ENCODE measurements around the gene CPNE5.

Gene CPNE5

DNA sequence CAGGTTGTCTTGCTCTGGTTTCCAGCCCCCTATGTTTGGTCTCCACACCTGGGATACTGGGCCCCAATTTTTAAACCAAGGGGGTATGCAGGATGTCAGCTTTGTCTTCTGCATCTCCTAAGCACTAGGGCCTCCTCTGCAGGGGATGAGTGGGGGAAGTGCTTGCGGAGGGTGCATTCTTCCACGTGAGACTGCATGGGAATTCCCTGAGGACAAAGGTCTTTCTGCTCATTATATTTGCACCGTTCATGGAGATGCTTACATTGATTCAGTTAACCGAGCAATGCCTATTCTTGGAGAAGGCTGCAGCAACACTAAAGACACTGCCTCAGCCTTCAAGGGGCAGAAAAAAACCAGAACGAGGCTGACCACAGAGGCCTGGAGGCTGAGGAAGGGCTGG is 96.2 kb downstream of the CPNE5 start:
- no peak for DNase-seq
- Histone ChIP-seq H3K9me3 (ENCODE audit: control extremely low read depth in 1 of 5, control insufficient read depth in 4 of 5, insufficient read depth in 2 of 5, low read depth in 1 of 5, low read length in 4 of 5) (no peaks in the 10 kb centered on the region), H3K4me1 (ENCODE audit: control extremely low read depth in 1 of 4, control insufficient read depth in 4 of 4, insufficient read depth in 4 of 4, low read length in 3 of 4) (peaks cover 0 to 3% (median 0%) of the 10 kb centered on the region in 4 experiments), H3K27ac (ENCODE audit: insufficient read depth in 1 of 2, low read depth in 1 of 2, low read length in 2 of 2, poor library complexity in 1 of 2, severe bottlenecking in 2 of 2) (no peak overlapping the region), H3K36me3 (ENCODE audit: control insufficient read depth in 4 of 4, insufficient read depth in 4 of 4, low read length in 3 of 4) (no peaks in the 10 kb centered on the region), H3K4me3 (ENCODE audit: control insufficient read depth in 1 of 7, extremely low read depth in 1 of 7, insufficient read depth in 4 of 7, low read depth in 2 of 7, low read length in 6 of 7) (no peak overlapping the region), H3K27me3 (replicated peaks in 2 of 5; ENCODE audit: control insufficient read depth in 4 of 5, insufficient read depth in 5 of 5, low read length in 4 of 5) (no peaks in the 10 kb centered on the region)
- ChIA-PET CTCF (no interaction called here), POLR2A (no interaction called here)
- 100% methylated on average over 5 of the region's 5 CpGs for WGBS (ENCODE audit: insufficient coverage)

DNA sequence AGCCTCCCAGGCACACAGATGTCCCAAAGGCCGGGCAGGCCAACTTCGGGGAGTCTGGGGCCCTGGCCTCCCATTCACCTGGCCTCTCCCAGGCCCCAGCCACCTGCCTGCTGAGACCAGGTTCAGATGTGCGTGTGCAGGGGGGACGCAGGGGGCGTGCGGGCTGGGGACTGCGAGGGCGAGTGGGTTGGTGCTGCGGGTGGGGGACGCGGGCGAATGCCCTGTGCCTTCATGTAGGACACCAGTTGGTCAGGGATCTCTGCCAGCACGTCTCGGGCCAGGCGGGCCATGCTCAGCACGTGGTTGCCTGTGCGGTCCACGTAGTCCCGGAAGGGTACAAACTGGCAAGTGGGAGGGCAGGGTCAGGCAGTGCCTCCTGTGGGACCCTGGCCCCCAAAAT is 97.1 kb downstream of the CPNE5 start:
- CTCF ChIA-PET: no interaction called here
- no peak for DNase-seq
- POLR2A ChIA-PET: no interaction called here

GRCh38 chr6:36740818-36741179 is 98.4 kb downstream of the CPNE5 start:
- Histone ChIP-seq H3K4me1 (ENCODE audit: control extremely low read depth in 1 of 4, control insufficient read depth in 4 of 4, insufficient read depth in 4 of 4, low read length in 3 of 4) (peaks cover 0 to 3% (median 0%) of the 10 kb centered on the region in 4 experiments), H3K27me3 (replicated peaks in 2 of 5; ENCODE audit: control insufficient read depth in 4 of 5, insufficient read depth in 5 of 5, low read length in 4 of 5) (no peaks in the 10 kb centered on the region), H3K27ac (ENCODE audit: insufficient read depth in 1 of 2, low read depth in 1 of 2, low read length in 2 of 2, poor library complexity in 1 of 2, severe bottlenecking in 2 of 2) (no peak overlapping the region), H3K9me3 (ENCODE audit: control extremely low read depth in 1 of 5, control insufficient read depth in 4 of 5, insufficient read depth in 2 of 5, low read depth in 1 of 5, low read length in 4 of 5) (no peaks in the 10 kb centered on the region), H3K36me3 (ENCODE audit: control insufficient read depth in 4 of 4, insufficient read depth in 4 of 4, low read length in 3 of 4) (no peaks in the 10 kb centered on the region), H3K4me3 (ENCODE audit: control insufficient read depth in 1 of 7, extremely low read depth in 1 of 7, insufficient read depth in 4 of 7, low read depth in 2 of 7, low read length in 6 of 7) (no peak overlapping the region)
- DNase-seq: no peak
- ChIA-PET CTCF (no interaction called here), POLR2A (no interaction called here)
- WGBS (ENCODE audit: insufficient coverage): 98% methylated on average over 8 of the region's 11 CpGs

More for the DNA sequence above, 97.1 kb downstream of the CPNE5 start:
- Histone ChIP-seq H3K27me3 (replicated peaks in 2 of 5; ENCODE audit: control insufficient read depth in 4 of 5, insufficient read depth in 5 of 5, low read length in 4 of 5) (no peaks in the 10 kb centered on the region), H3K4me1 (ENCODE audit: control extremely low read depth in 1 of 4, control insufficient read depth in 4 of 4, insufficient read depth in 4 of 4, low read length in 3 of 4) (peaks cover 0 to 3% (median 0%) of the 10 kb centered on the region in 4 experiments), H3K9me3 (ENCODE audit: control extremely low read depth in 1 of 5, control insufficient read depth in 4 of 5, insufficient read depth in 2 of 5, low read depth in 1 of 5, low read length in 4 of 5) (no peaks in the 10 kb centered on the region), H3K27ac (ENCODE audit: insufficient read depth in 1 of 2, low read depth in 1 of 2, low read length in 2 of 2, poor library complexity in 1 of 2, severe bottlenecking in 2 of 2) (no peak overlapping the region), H3K4me3 (ENCODE audit: control insufficient read depth in 1 of 7, extremely low read depth in 1 of 7, insufficient read depth in 4 of 7, low read depth in 2 of 7, low read length in 6 of 7) (no peak overlapping the region), H3K36me3 (ENCODE audit: control insufficient read depth in 4 of 4, insufficient read depth in 4 of 4, low read length in 3 of 4) (no peaks in the 10 kb centered on the region)
- WGBS (ENCODE audit: insufficient coverage): 97% methylated on average over 19 of the region's 19 CpGs

DNA sequence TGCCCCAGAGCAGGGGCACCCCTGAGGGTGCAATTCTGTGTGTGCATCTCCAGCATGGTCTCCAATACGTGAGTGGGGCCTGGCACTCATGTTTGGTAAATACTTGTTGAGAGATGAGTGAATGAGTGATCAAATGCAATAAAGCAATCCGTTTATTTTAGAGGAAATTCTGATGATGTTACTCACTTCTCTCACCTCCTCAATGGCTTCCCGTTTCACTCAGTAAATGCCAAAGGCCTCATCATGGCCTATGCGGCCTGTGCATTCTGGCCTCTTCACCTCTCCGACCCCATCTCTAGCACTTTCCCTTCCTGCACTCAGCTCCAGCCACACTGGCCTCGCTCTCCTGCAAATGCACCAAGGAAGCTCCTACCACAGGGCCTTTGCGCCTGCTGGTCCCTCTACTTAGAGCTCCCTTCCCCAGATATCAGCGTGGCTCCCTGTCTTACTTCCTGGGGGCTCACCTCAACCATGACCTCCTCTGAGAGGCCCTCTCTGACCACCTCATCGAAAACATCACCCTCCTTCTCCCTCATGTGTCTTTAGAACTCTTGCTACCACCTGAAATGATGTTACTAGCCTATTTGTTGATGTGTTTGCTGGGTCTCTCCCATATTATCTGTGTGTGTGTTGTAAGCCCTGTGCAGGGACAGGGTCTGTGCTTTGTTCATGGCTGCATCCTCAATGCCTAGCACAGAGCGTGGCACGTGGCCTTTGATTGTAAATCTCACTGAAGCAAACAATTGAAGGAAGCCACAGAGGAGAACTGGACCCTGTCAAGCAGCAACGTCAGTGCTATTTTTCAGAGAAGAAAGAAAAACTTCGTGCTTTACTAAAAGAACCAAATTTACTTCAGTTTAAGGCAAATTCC is 99.1 kb downstream of the CPNE5 start:
- Histone ChIP-seq H3K27me3 (replicated peaks in 2 of 5; ENCODE audit: control insufficient read depth in 4 of 5, insufficient read depth in 5 of 5, low read length in 4 of 5) (no peaks in the 10 kb centered on the region), H3K9me3 (ENCODE audit: control extremely low read depth in 1 of 5, control insufficient read depth in 4 of 5, insufficient read depth in 2 of 5, low read depth in 1 of 5, low read length in 4 of 5) (no peaks in the 10 kb centered on the region), H3K4me1 (ENCODE audit: control extremely low read depth in 1 of 4, control insufficient read depth in 4 of 4, insufficient read depth in 4 of 4, low read length in 3 of 4) (peaks cover 0 to 7% (median 4%) of the 10 kb centered on the region in 4 experiments), H3K36me3 (ENCODE audit: control insufficient read depth in 4 of 4, insufficient read depth in 4 of 4, low read length in 3 of 4) (no peaks in the 10 kb centered on the region), H3K4me3 (ENCODE audit: control insufficient read depth in 1 of 7, extremely low read depth in 1 of 7, insufficient read depth in 4 of 7, low read depth in 2 of 7, low read length in 6 of 7) (no peak overlapping the region), H3K27ac (ENCODE audit: insufficient read depth in 1 of 2, low read depth in 1 of 2, low read length in 2 of 2, poor library complexity in 1 of 2, severe bottlenecking in 2 of 2) (no peak overlapping the region)
- CTCF ChIA-PET: no interaction called here
- DNase-seq: no peak
- POLR2A ChIA-PET: no interaction called here
- WGBS (ENCODE audit: insufficient coverage): 83% methylated on average over 11 of the region's 13 CpGs

DNA sequence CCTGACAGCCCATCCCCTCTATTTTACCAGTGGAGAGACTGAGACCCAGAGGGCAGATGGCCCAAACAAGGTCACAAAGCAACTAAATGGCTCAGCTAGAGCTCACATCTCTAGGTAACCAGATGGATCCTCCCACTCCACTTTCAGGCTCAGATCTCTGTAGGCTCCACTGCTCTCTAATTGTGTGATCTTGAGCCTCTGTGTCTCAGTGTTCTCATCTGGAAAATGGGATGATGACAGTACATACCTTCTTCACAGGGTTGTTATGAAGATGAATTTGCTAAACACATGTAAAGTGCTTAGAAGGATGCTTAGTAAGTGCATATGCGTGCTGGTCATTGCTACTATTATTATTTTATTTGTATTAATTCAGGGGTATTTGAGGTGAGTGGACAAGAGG is 101.1 kb downstream of the CPNE5 start:
- H3K4me3 ChIP-seq (ENCODE audit: control insufficient read depth in 1 of 7, extremely low read depth in 1 of 7, insufficient read depth in 4 of 7, low read depth in 2 of 7, low read length in 6 of 7): no peak overlapping the region
- ChIA-PET CTCF (no interaction called here), POLR2A (no interaction called here)
- H3K27me3 ChIP-seq (replicated peaks in 2 of 5; ENCODE audit: control insufficient read depth in 4 of 5, insufficient read depth in 5 of 5, low read length in 4 of 5): peaks cover 0 to 1% (median 0%) of the 10 kb centered on the region in 5 experiments
- H3K9me3 ChIP-seq (ENCODE audit: control extremely low read depth in 1 of 5, control insufficient read depth in 4 of 5, insufficient read depth in 2 of 5, low read depth in 1 of 5, low read length in 4 of 5): no peaks in the 10 kb centered on the region
- no peak overlapping the region for H3K27ac ChIP-seq (ENCODE audit: insufficient read depth in 1 of 2, low read depth in 1 of 2, low read length in 2 of 2, poor library complexity in 1 of 2, severe bottlenecking in 2 of 2)
- H3K4me1 ChIP-seq (ENCODE audit: control extremely low read depth in 1 of 4, control insufficient read depth in 4 of 4, insufficient read depth in 4 of 4, low read length in 3 of 4): peaks cover 0 to 12% (median 10%) of the 10 kb centered on the region in 4 experiments
- DNase-seq: no peak
- H3K36me3 ChIP-seq (ENCODE audit: control insufficient read depth in 4 of 4, insufficient read depth in 4 of 4, low read length in 3 of 4): no peaks in the 10 kb centered on the region
- WGBS (ENCODE audit: insufficient coverage): no CpG with 5 or more reads among the region's 1 CpG

DNA sequence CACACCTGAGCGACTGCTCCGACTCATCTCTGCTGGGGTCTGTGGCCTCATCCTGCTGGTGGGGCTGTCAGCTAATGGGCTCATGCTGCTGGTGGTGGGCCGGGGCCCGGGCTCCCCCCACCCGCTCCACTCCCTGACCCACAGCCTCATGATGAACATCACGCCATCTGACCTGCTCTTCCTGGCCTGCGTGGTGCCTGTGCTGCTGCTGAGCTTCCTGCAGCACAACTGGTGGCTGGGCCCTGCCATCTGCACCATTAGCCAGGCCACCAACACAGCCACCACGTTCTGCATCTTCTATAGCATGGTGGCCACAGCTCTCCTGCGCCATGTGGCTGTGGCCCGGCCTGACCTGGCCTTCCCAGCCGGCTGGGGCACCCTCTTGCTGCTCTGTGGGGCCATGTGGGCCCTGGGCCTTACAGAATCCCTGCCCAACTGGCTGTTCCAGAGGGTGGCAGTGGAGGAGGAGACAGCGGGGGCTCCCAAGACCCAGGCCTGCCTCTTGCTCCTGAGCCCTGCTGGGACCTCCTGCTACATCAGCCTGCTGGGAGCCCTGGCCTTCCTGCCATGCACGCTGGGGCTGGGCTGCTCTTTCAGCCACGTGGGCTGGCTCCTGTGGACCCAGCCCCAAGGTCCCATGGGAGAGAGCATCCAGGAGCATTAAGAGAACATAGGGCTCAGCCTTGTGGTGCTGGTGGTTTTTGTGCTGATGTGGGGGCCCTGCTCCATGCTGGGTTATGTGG is 102.0 kb downstream of the CPNE5 start:
- Histone ChIP-seq H3K9me3 (ENCODE audit: control extremely low read depth in 1 of 5, control insufficient read depth in 4 of 5, insufficient read depth in 2 of 5, low read depth in 1 of 5, low read length in 4 of 5) (no peaks in the 10 kb centered on the region), H3K4me3 (ENCODE audit: control insufficient read depth in 1 of 7, extremely low read depth in 1 of 7, insufficient read depth in 4 of 7, low read depth in 2 of 7, low read length in 6 of 7) (no peak overlapping the region), H3K4me1 (ENCODE audit: control extremely low read depth in 1 of 4, control insufficient read depth in 4 of 4, insufficient read depth in 4 of 4, low read length in 3 of 4) (peaks cover 0 to 12% (median 10%) of the 10 kb centered on the region in 4 experiments), H3K27ac (ENCODE audit: insufficient read depth in 1 of 2, low read depth in 1 of 2, low read length in 2 of 2, poor library complexity in 1 of 2, severe bottlenecking in 2 of 2) (no peak overlapping the region), H3K27me3 (replicated peaks in 2 of 5; ENCODE audit: control insufficient read depth in 4 of 5, insufficient read depth in 5 of 5, low read length in 4 of 5) (peaks cover 0 to 1% (median 0%) of the 10 kb centered on the region in 5 experiments), H3K36me3 (ENCODE audit: control insufficient read depth in 4 of 4, insufficient read depth in 4 of 4, low read length in 3 of 4) (no peaks in the 10 kb centered on the region)
- ChIA-PET CTCF (no interaction called here), POLR2A (no interaction called here)
- no peak for DNase-seq
- WGBS (ENCODE audit: insufficient coverage): 96% methylated on average over 14 of the region's 14 CpGs
